Thyroid gland (tissue), 4 donors: ENCODE measurements around the gene MICOS13. TPM values are rescaled to one million over a fixed set of nuclear protein-coding genes. Genes with fewer than 3 reads are reported as not detected.

Experiments
- DNase-seq, 2 donors: peaks; one replicate each; pipeline ENCODE4 v3.0.0-alpha.2; 2019
- H3K27ac ChIP-seq, 3 donors: fragments of 200-600 bp; sonication (generic); 1 replicate in 2 of 3; 2 replicates in 1 of 3; pipeline ENCODE4 v1.5.1; 2016 to 2019; ENCODE audit warnings: mild to moderate bottlenecking in 1 of 3, moderate library complexity in 1 of 3
- H3K27me3 ChIP-seq: fragments of 200-600 bp; sonication (generic); one replicate; pipeline ENCODE4 v1.5.1; 2019
- H3K36me3 ChIP-seq, 2 donors: fragments of 200-600 bp; sonication (generic); one replicate each; pipeline ENCODE4 v1.5.1; 2016 to 2019
- H3K4me1 ChIP-seq, 2 donors: fragments of 200-600 bp; sonication (generic); one replicate each; pipeline ENCODE4 v1.5.1; 2017 to 2019
- H3K4me3 ChIP-seq, 3 donors: fragments of 200-600 bp; sonication (generic); replicated peaks in 1 of 3; 1 replicate in 2 of 3; 2 replicates in 1 of 3; pipeline ENCODE4 v1.5.1; 2016; ENCODE audit warnings: mild to moderate bottlenecking in 1 of 3
- H3K9me3 ChIP-seq: fragments of 200-600 bp; sonication (generic); one replicate; pipeline ENCODE4 v1.5.1; 2017
- POLR2A ChIP-seq, 2 donors: fragments of 450-650 bp; IDR thresholded peaks; one replicate each; pipeline ENCODE4 v1.6.1; 2017; ENCODE audit warnings: antibody characterized with exemption in 2 of 2, mild to moderate bottlenecking in 2 of 2, moderate library complexity in 1 of 2
- WGBS, 2 donors: methylation state at CpG; one replicate each; pipeline ENCODE4 v1.1.5; 2017; 5-methylcytosine and 5-hydroxymethylcytosine counted together
- intact Hi-C: fragments of 100-400 bp; cut with DNase I; formaldehyde crosslinking; loops from one replicate; pipeline ENCODE4 v1.15.1; 2023
- total RNA-seq, 4 donors: library from RNA; depleted of rRNA; stranded (reverse); fragments of >200 nt; gene quantifications; one replicate each; pipeline ENCODE4 v1.2.3, GENCODE V29; 2016
- TF ChIP-seq, protein P1 (sequence below), 6 experiments: fragments of 200-600 bp in 3 of 6; fragments of 450-650 bp in 3 of 6; sonication (generic) in 3 of 6; IDR thresholded peaks; one replicate each; pipeline ENCODE4 v1.5.1; 2016 to 2019; ENCODE audit warnings: antibody characterized with exemption in 6 of 6, mild to moderate bottlenecking in 2 of 6, inconsistent platforms in 1 of 6, moderate library complexity in 1 of 6

Gene MICOS13
- total RNA-seq, 4 donors from 2014 or later = 20.1 to 68.3 (median 47.2) TPM

DNA sequence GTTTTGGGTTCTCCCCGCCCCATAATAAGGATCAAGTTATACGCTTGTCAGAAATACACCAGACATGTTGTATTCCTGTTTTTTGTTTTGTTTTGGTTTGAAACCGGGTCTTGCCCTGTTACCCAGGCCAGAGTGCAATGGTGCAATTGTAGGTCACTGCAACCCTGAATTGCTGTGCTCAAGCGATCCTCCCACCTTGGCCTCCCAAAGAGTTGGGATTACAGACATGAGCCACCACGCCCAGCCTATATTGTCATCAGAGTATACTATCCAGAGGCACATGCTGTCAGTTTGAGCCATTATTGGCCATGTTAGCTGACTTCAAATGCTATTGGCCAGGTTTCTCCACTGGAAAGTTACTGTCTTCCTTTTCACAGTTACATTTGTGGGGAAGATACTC is 47.7 kb downstream of the MICOS13 start:
- 88 to 93% methylated on average over 5 of the region's 5 CpGs for WGBS, 2 donors
- Histone ChIP-seq H3K4me3 (no peak overlapping the region), H3K4me1 (peaks cover 15 to 31% of the 10 kb centered on the region in 2 donors), H3K27ac (no peak overlapping the region), H3K27me3 (no peaks in the 10 kb centered on the region), H3K36me3 (peaks cover 9 to 14% of the 10 kb centered on the region in 2 donors), H3K9me3 (no peaks in the 10 kb centered on the region)
- no peak for DNase-seq
- TF ChIP-seq, protein P1, sequence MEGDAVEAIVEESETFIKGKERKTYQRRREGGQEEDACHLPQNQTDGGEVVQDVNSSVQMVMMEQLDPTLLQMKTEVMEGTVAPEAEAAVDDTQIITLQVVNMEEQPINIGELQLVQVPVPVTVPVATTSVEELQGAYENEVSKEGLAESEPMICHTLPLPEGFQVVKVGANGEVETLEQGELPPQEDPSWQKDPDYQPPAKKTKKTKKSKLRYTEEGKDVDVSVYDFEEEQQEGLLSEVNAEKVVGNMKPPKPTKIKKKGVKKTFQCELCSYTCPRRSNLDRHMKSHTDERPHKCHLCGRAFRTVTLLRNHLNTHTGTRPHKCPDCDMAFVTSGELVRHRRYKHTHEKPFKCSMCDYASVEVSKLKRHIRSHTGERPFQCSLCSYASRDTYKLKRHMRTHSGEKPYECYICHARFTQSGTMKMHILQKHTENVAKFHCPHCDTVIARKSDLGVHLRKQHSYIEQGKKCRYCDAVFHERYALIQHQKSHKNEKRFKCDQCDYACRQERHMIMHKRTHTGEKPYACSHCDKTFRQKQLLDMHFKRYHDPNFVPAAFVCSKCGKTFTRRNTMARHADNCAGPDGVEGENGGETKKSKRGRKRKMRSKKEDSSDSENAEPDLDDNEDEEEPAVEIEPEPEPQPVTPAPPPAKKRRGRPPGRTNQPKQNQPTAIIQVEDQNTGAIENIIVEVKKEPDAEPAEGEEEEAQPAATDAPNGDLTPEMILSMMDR (IDR thresholded peaks at IDR 0.05) = no peak
- no peak for TF ChIP-seq POLR2A (IDR thresholded peaks at IDR 0.05)
- intact Hi-C loops = no loop called here

- no peak overlapping the region for H3K27ac ChIP-seq
- H3K27me3 ChIP-seq = no peaks in the 10 kb centered on the region
- no peak for DNase-seq
- WGBS, 2 donors = 83 to 84% methylated on average over 4 of the region's 4 CpGs
- H3K4me3 ChIP-seq = no peak overlapping the region
- H3K4me1 ChIP-seq = peaks cover 15 to 36% of the 10 kb centered on the region in 2 donors
- H3K9me3 ChIP-seq = no peaks in the 10 kb centered on the region
- peaks cover 13 to 19% of the 10 kb centered on the region in 2 donors for H3K36me3 ChIP-seq
- intact Hi-C loops = no loop called here
- no peak for TF ChIP-seq POLR2A (IDR thresholded peaks at IDR 0.05)
- TF ChIP-seq, protein P1 (IDR thresholded peaks at IDR 0.05) = no peak
Measured at GRCh38 chr19:5632241-5632612, 48.1 kb downstream of the MICOS13 start.

DNA sequence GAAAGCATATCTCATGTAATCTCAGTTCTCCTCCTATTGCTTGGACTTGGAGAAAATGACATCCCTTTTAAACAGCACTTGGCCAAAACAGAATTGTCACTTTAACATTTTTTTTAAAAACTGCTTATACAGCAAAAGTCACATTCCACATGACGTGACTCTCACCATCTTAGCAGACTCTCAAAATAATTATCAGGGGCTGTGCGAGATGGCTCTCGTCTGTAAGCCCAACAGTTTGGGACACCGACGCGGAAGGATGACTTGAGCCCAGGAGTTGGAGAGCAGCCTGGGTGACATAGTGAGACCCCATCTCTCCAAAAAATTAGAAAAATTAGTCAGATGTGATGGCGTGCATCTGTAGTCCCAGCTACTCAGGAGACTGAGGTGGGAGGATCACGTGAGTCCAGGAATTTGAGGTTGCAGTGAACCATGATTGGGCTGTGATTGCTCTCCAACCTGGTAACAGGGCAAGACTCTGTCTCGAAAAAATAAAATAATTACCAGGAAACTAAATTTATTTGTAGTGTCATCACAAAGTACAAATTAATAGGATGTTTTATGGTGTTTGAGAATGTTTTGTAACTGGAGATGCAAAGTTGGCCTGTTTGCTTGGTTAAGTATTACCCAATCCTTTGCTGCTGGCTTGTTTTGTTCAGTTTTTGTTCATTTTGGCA is 48.6 kb downstream of the MICOS13 start:
- peak overlapping the region in 1 of 3 donors; percentile 5 for H3K27ac ChIP-seq
- peaks cover 15 to 41% of the 10 kb centered on the region in 2 donors for H3K4me1 ChIP-seq
- intact Hi-C loops = no loop called here
- no peaks in the 10 kb centered on the region for H3K27me3 ChIP-seq
- WGBS, 2 donors = 71 to 76% methylated on average over 9 of the region's 9 CpGs
- H3K36me3 ChIP-seq = peaks cover 18 to 24% of the 10 kb centered on the region in 2 donors
- no peak for TF ChIP-seq POLR2A (IDR thresholded peaks at IDR 0.05)
- TF ChIP-seq, protein P1 (IDR thresholded peaks at IDR 0.05) = no peak
- H3K4me3 ChIP-seq = no peak overlapping the region
- no peak for DNase-seq
- no peaks in the 10 kb centered on the region for H3K9me3 ChIP-seq

- H3K4me3 ChIP-seq = no peak overlapping the region
- no peaks in the 10 kb centered on the region for H3K27me3 ChIP-seq
- peaks cover 23 to 28% of the 10 kb centered on the region in 2 donors for H3K36me3 ChIP-seq
- peaks cover 27 to 62% of the 10 kb centered on the region in 2 donors for H3K4me1 ChIP-seq
- no peak overlapping the region for H3K27ac ChIP-seq
- no peak for DNase-seq
- intact Hi-C loops = loop anchor here (10.0 kb wide), 1 partner anchor 66 kb away; the partner anchor contains the start of gene RPL36
- TF ChIP-seq, protein P1 (IDR thresholded peaks at IDR 0.05) = no peak
- WGBS, 2 donors = 86 to 88% methylated on average over 9 of the region's 9 CpGs
- no peaks in the 10 kb centered on the region for H3K9me3 ChIP-seq
Measured at GRCh38 chr19:5628919-5629481, 51.3 kb downstream of the MICOS13 start.

DNA sequence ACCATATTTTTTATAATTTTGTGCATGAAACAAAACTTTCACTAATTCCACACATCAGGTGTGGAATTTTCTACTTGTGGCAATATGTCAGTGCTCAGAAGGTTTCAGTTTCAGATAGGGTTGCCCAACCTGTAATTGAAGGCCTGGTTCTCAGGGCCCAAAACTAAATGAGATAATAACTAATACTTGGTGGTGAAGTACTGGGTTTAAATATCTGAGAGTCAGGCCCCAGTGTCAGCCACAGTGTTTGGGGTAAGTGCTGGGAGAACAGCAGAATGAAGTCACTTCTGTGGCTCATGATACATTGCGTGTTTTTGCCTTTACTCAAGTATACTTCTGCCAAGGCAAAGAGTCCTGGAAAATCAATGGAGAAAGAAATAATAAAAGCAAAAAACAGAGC is 51.9 kb downstream of the MICOS13 start:
- intact Hi-C loops = loop anchor here (10.0 kb wide), 1 partner anchor 66 kb away; the partner anchor contains the start of gene RPL36
- H3K36me3 ChIP-seq = peaks cover 23 to 28% of the 10 kb centered on the region in 2 donors

More for the DNA sequence above, 51.9 kb downstream of the MICOS13 start:
- Histone ChIP-seq H3K4me3 (no peak overlapping the region), H3K4me1 (peaks cover 27 to 62% of the 10 kb centered on the region in 2 donors), H3K27me3 (no peaks in the 10 kb centered on the region), H3K9me3 (no peaks in the 10 kb centered on the region), H3K27ac (no peak overlapping the region)
- no peak for TF ChIP-seq POLR2A (IDR thresholded peaks at IDR 0.05)
- TF ChIP-seq, protein P1 (IDR thresholded peaks at IDR 0.05) = no peak
- DNase-seq = no peak
- WGBS, 2 donors = 85 to 86% methylated on average over 1 of the region's 1 CpG
